Neural progenitor cell (in vitro differentiated cells): ENCODE measurements around the gene ANKRD12. TPM values are rescaled to one million over a fixed set of nuclear protein-coding genes. Genes with fewer than 3 reads are reported as not detected.
"Not testable (repeated sequence)": the region's sequence is repeated elsewhere in the genome, so short reads cannot be mapped to it uniquely, and the experiment has no call there.

Experiments used
- DNase-seq: peaks from one replicate; pipeline ENCODE4 v3.0.0-alpha.2; 2016; ENCODE audit warnings: low spot score
- H2AFZ ChIP-seq: fragments of 200-600 bp; sonication (generic); replicated peaks from 2 replicates; pipeline ENCODE4 v1.6.1; 2016; ENCODE audit warnings: antibody characterized with exemption
- H3F3A ChIP-seq: fragments of 200-600 bp; sonication (generic); 2 replicates; pipeline ENCODE4 v1.6.1; 2016; ENCODE audit warnings: antibody characterized with exemption, low read depth
- H3K27ac ChIP-seq: fragments of 200-600 bp; sonication (generic); 2 replicates; pipeline ENCODE4 v1.5.1; 2016; ENCODE audit warnings: mild to moderate bottlenecking
- H3K27me3 ChIP-seq: fragments of 200-600 bp; sonication (generic); 2 replicates; pipeline ENCODE4 v1.6.1; 2016; ENCODE audit warnings: mild to moderate bottlenecking, moderate library complexity
- H3K36me3 ChIP-seq: fragments of 200-600 bp; sonication (generic); 2 replicates; pipeline ENCODE4 v1.5.1; 2016
- H3K4me1 ChIP-seq: fragments of 200-600 bp; sonication (generic); 2 replicates; pipeline ENCODE4 v1.6.1; 2016; ENCODE audit warnings: mixed run types
- H3K4me2 ChIP-seq: fragments of 200-600 bp; sonication (generic); 2 replicates; pipeline ENCODE4 v1.6.1; 2016
- H3K4me3 ChIP-seq: fragments of 200-600 bp; sonication (generic); 2 replicates; pipeline ENCODE4 v1.5.1; 2016
- H3K79me2 ChIP-seq: fragments of 200-600 bp; sonication (generic); 2 replicates; pipeline ENCODE4 v1.6.1; 2016; ENCODE audit warnings: low read depth
- H3K9ac ChIP-seq: fragments of 200-600 bp; sonication (generic); 2 replicates; pipeline ENCODE4 v1.6.1; 2016
- H3K9me3 ChIP-seq: fragments of 200-600 bp; sonication (generic); 2 replicates; pipeline ENCODE4 v1.5.1; 2016; ENCODE audit warnings: low read depth
- H4K20me1 ChIP-seq: fragments of 200-600 bp; sonication (generic); 2 replicates; pipeline ENCODE4 v1.6.1; 2016; ENCODE audit warnings: low read depth
- H3K27ac Mint-ChIP-seq: 3 replicates; pipeline ENCODE4 v1.8.0; 2021; ENCODE audit warnings: mixed read lengths
- H3K27me3 Mint-ChIP-seq: 2 replicates; pipeline ENCODE4 v1.8.0; 2022; ENCODE audit warnings: low read depth, mild to moderate bottlenecking, inconsistent platforms, moderate library complexity, mixed read lengths; ENCODE audit not compliant: insufficient read depth
- H3K36me3 Mint-ChIP-seq: 3 replicates; pipeline ENCODE4 v1.8.0; 2021; ENCODE audit warnings: mixed read lengths
- H3K4me1 Mint-ChIP-seq: 3 replicates; pipeline ENCODE4 v1.8.0; 2021; ENCODE audit warnings: mixed read lengths
- H3K4me3 Mint-ChIP-seq: 3 replicates; pipeline ENCODE4 v1.8.0; 2021; ENCODE audit warnings: mild to moderate bottlenecking, moderate library complexity, mixed read lengths
- H3K9me3 Mint-ChIP-seq: 3 replicates; pipeline ENCODE4 v1.8.0; 2020; ENCODE audit warnings: mixed read lengths
- CTCF ChIP-seq: fragments of 200-600 bp; sonication (generic); IDR thresholded peaks from 2 replicates; pipeline ENCODE4 v1.5.1; 2017; ENCODE audit warnings: antibody characterized with exemption, mild to moderate bottlenecking
- EZH2 ChIP-seq: fragments of 200-600 bp; sonication (generic); IDR thresholded peaks from 2 replicates; pipeline ENCODE4 v1.6.1; 2017; ENCODE audit warnings: antibody characterized with exemption, mild to moderate bottlenecking, moderate library complexity
- EZH2phosphoT487 ChIP-seq: fragments of 200-600 bp; sonication (generic); IDR thresholded peaks from 2 replicates; pipeline ENCODE4 v1.6.1; 2017; ENCODE audit warnings: antibody characterized with exemption
- total RNA-seq: library from RNA; depleted of rRNA; stranded (reverse); fragments of >200 nt; gene quantifications from 2 replicates; pipeline ENCODE4 v1.2.3, GENCODE V29; 2015; ENCODE audit warnings: low replicate concordance

Gene ANKRD12
- 26.8 and 38.2 TPM in 2 replicates for total RNA-seq

GRCh38 chr18:9136315-9137155, at the start of gene ANKRD12:
TSS of gene ANKRD12 (plus strand) at chr18:9136781. CDS start at chr18:9182433, 45,652 bp downstream.
- H2AFZ ChIP-seq: peak within 1 kb of the TSS; percentile 97
- peaks cover 7% of the 10 kb centered on the region for H3K36me3 Mint-ChIP-seq

GRCh38 chr18:9087144-9087543, 49.4 kb upstream of the ANKRD12 start:
- H3K36me3 Mint-ChIP-seq: no peaks in the 10 kb centered on the region
- TF ChIP-seq CTCF (no peak), EZH2 (no peak), EZH2phosphoT487 (no peak)
- H3K4me3 ChIP-seq: no peak overlapping the region

More at GRCh38 chr18:9136315-9137155, at the start of gene ANKRD12:
- peaks cover 13% of the 10 kb centered on the region for H3K4me1 ChIP-seq
- H3K27me3 Mint-ChIP-seq: peaks cover 5% of the 10 kb centered on the region
- no peaks in the 10 kb centered on the region for H3K9me3 Mint-ChIP-seq
- no peak for TF ChIP-seq CTCF
- TF ChIP-seq EZH2: no peak
- no peak for TF ChIP-seq EZH2phosphoT487
- H3K4me3 ChIP-seq: peak within 1 kb of the TSS; percentile 96
- no peaks in the 10 kb centered on the region for H3K27me3 ChIP-seq
- peak within 1 kb of the TSS; percentile 94 for H3K27ac Mint-ChIP-seq
- peaks cover 7% of the 10 kb centered on the region for H3K36me3 ChIP-seq
- H3K79me2 ChIP-seq: peaks cover 52% of the 10 kb centered on the region
- no peaks in the 10 kb centered on the region for H3K9me3 ChIP-seq
- H3K4me2 ChIP-seq: peak within 1 kb of the TSS; percentile 90
- H3K27ac ChIP-seq: peak within 1 kb of the TSS; percentile 94
- H3K9ac ChIP-seq: peak within 1 kb of the TSS; percentile 53
- DNase-seq: peak; percentile 98
- H3F3A ChIP-seq: peaks cover 52% of the 10 kb centered on the region
- peak within 1 kb of the TSS; percentile 96 for H3K4me3 Mint-ChIP-seq
- peaks cover 48% of the 10 kb centered on the region for H4K20me1 ChIP-seq
- H3K4me1 Mint-ChIP-seq: peaks cover 40% of the 10 kb centered on the region

GRCh38 chr18:9088252-9088651, 48.3 kb upstream of the ANKRD12 start:
- H3K9me3 ChIP-seq: no peaks in the 10 kb centered on the region
- no peak overlapping the region for H3K9ac ChIP-seq
- Mint-ChIP-seq H3K36me3 (no peaks in the 10 kb centered on the region), H3K27ac (no peak overlapping the region), H3K9me3 (no peaks in the 10 kb centered on the region), H3K4me3 (no peak overlapping the region), H3K4me1 (no peaks in the 10 kb centered on the region), H3K27me3 (peaks cover 2% of the 10 kb centered on the region)
- H3F3A ChIP-seq: no peaks in the 10 kb centered on the region
- H3K4me1 ChIP-seq: no peaks in the 10 kb centered on the region
- no peak for TF ChIP-seq CTCF
- TF ChIP-seq EZH2: no peak
- TF ChIP-seq EZH2phosphoT487: no peak
- no peaks in the 10 kb centered on the region for H3K36me3 ChIP-seq
- no peaks in the 10 kb centered on the region for H4K20me1 ChIP-seq
- DNase-seq: no peak
- H3K27ac ChIP-seq: no peak overlapping the region
- no peak overlapping the region for H3K4me3 ChIP-seq
- no peaks in the 10 kb centered on the region for H3K27me3 ChIP-seq
- H3K79me2 ChIP-seq: no peaks in the 10 kb centered on the region
- H3K4me2 ChIP-seq: no peak overlapping the region
- H2AFZ ChIP-seq: no peak overlapping the region

More at GRCh38 chr18:9087144-9087543, 49.4 kb upstream of the ANKRD12 start:
- H4K20me1 ChIP-seq: no peaks in the 10 kb centered on the region
- H3K4me2 ChIP-seq: no peak overlapping the region
- Mint-ChIP-seq H3K9me3 (no peaks in the 10 kb centered on the region), H3K4me3 (no peak overlapping the region), H3K4me1 (peaks cover 3% of the 10 kb centered on the region), H3K27me3 (no peaks in the 10 kb centered on the region), H3K27ac (no peak overlapping the region)
- H3K27me3 ChIP-seq: no peaks in the 10 kb centered on the region
- H3K36me3 ChIP-seq: no peaks in the 10 kb centered on the region
- no peaks in the 10 kb centered on the region for H3K4me1 ChIP-seq
- H3K27ac ChIP-seq: no peak overlapping the region
- H3K9ac ChIP-seq: no peak overlapping the region
- no peak overlapping the region for H2AFZ ChIP-seq
- no peak for DNase-seq
- no peaks in the 10 kb centered on the region for H3K79me2 ChIP-seq
- no peaks in the 10 kb centered on the region for H3K9me3 ChIP-seq
- H3F3A ChIP-seq: no peaks in the 10 kb centered on the region

GRCh38 chr18:9088727-9089126, 47.9 kb upstream of the ANKRD12 start:
- not testable (repeated sequence) for H3K4me3 Mint-ChIP-seq, H4K20me1 ChIP-seq, H3K4me1 ChIP-seq, H3K79me2 ChIP-seq, H3K4me3 ChIP-seq, H3K4me1 Mint-ChIP-seq, H3K4me2 ChIP-seq, H3K36me3 Mint-ChIP-seq, H3K27ac ChIP-seq, DNase-seq, H3K27me3 ChIP-seq, H3K36me3 ChIP-seq, H3F3A ChIP-seq, H3K27ac Mint-ChIP-seq, H2AFZ ChIP-seq, H3K27me3 Mint-ChIP-seq, H3K9me3 Mint-ChIP-seq, H3K9me3 ChIP-seq, H3K9ac ChIP-seq
